Measurements from ENCODE around the gene WNK4. TPM values are rescaled to one million over a fixed set of nuclear protein-coding genes. Genes with fewer than 3 reads are reported as not detected.

The WNK4 gene
- total and polyA plus RNA-seq, 10 of the 15 experiments (the other 5 are each of a cell fraction or from before 2014, with no cell fraction given), result 0.06 to 0.29 (median 0.13) TPM; not detected in 5

Small RNA genes lying within 50 kb of the gene (microRNA-seq; reads per million reads assigned to microRNA genes)
- 1.3 reads per million for gene MIR6781

Small RNA genes lying within 50 kb of the gene (small RNA-seq; reads per million reads assigned to genes)
- gene HMGN2P15 (not detected), gene MIR6781 (0.12 reads per million)

Other genes with a start within 250 kb of the WNK4 start
Only the 7 nearest of the 28 such genes appear.
- gene EZH1, start 35.6 kb upstream of the WNK4 start, total RNA-seq (2014; rRNA removed), result 16.4 and 21.3 TPM in 2 replicates
- 15.5 and 17.3 TPM in 2 replicates for gene EZH1, start 35.6 kb upstream of the WNK4 start, total RNA-seq (2014; rRNA removed; fragmentation: Illumina TruSeq; extraction: Trizol)
- 15.7 and 22.1 TPM in 2 replicates for gene EZH1, start 35.6 kb upstream of the WNK4 start, total RNA-seq (2021)
- 39.8 and 43.3 TPM in 2 replicates for gene EZH1, start 35.6 kb upstream of the WNK4 start, polyA plus RNA-seq (2011; rRNA removed)
- gene EZH1, start 35.6 kb upstream of the WNK4 start, polyA plus RNA-seq (2014; fragmentation: Illumina TruSeq; extraction: Trizol), result 23.7 and 27.1 TPM in 2 replicates
- 1 to 10 TPM; 6.1 to 6.2 TPM for gene EZH1, start 35.6 kb upstream of the WNK4 start, polyA plus RNA-seq (2014; fragmentation: Nextera tagmentation; extraction: Ambion mirVana)
- gene EZH1, start 35.6 kb upstream of the WNK4 start, polyA plus RNA-seq (2014; rRNA removed), result 24.7 and 25.4 TPM in 2 replicates
- gene EZH1, start 35.6 kb upstream of the WNK4 start, polyA plus RNA-seq (2016; fragmentation: Nextera tagmentation; extraction: Ambion mirVana), result 10 to 100 TPM; 14.9 to 15.4 TPM
- gene RAMP2, start 19.4 kb upstream of the WNK4 start, total RNA-seq (2014; rRNA removed), result not detected in 2 replicates
- not detected in 2 replicates for gene RAMP2, start 19.4 kb upstream of the WNK4 start, total RNA-seq (2014; rRNA removed; fragmentation: Illumina TruSeq; extraction: Trizol)
- 0.43 TPM in 1 of 2 replicates, not detected in the other for gene RAMP2, start 19.4 kb upstream of the WNK4 start, total RNA-seq (2021)
- gene RAMP2, start 19.4 kb upstream of the WNK4 start, polyA plus RNA-seq (2011; rRNA removed), result 0.14 TPM in 1 of 2 replicates, not detected in the other
- 0.22 and 0.98 TPM in 2 replicates for gene RAMP2, start 19.4 kb upstream of the WNK4 start, polyA plus RNA-seq (2014; fragmentation: Illumina TruSeq; extraction: Trizol)
- gene RAMP2, start 19.4 kb upstream of the WNK4 start, polyA plus RNA-seq (2014; fragmentation: Nextera tagmentation; extraction: Ambion mirVana), result under 1 TPM; 0.20 to 0.21 TPM
- 0.32 and 0.37 TPM in 2 replicates for gene RAMP2, start 19.4 kb upstream of the WNK4 start, polyA plus RNA-seq (2014; rRNA removed)
- under 1 TPM in 1 of 2 experiments, not detected in 1; 0.21 TPM for gene RAMP2, start 19.4 kb upstream of the WNK4 start, polyA plus RNA-seq (2016; fragmentation: Nextera tagmentation; extraction: Ambion mirVana)
- gene VPS25, start 7.2 kb upstream of the WNK4 start, total RNA-seq (2014; rRNA removed), result 112 and 117 TPM in 2 replicates
- gene VPS25, start 7.2 kb upstream of the WNK4 start, total RNA-seq (2014; rRNA removed; fragmentation: Illumina TruSeq; extraction: Trizol), result 100 and 111 TPM in 2 replicates
- 92.7 TPM in 2 replicates for gene VPS25, start 7.2 kb upstream of the WNK4 start, total RNA-seq (2021)
- gene VPS25, start 7.2 kb upstream of the WNK4 start, polyA plus RNA-seq (2011; rRNA removed), result 122 and 175 TPM in 2 replicates
- 113 and 153 TPM in 2 replicates for gene VPS25, start 7.2 kb upstream of the WNK4 start, polyA plus RNA-seq (2014; fragmentation: Illumina TruSeq; extraction: Trizol)
- gene VPS25, start 7.2 kb upstream of the WNK4 start, polyA plus RNA-seq (2014; fragmentation: Nextera tagmentation; extraction: Ambion mirVana), result 100 to 1,000 TPM; 131 to 185 TPM
- gene VPS25, start 7.2 kb upstream of the WNK4 start, polyA plus RNA-seq (2014; rRNA removed), result 113 and 118 TPM in 2 replicates
- 100 to 1,000 TPM; 141 to 161 TPM for gene VPS25, start 7.2 kb upstream of the WNK4 start, polyA plus RNA-seq (2016; fragmentation: Nextera tagmentation; extraction: Ambion mirVana)
- 67.1 and 69.8 TPM in 2 replicates for gene COA3, start 18.1 kb downstream of the WNK4 start, total RNA-seq (2014; rRNA removed)
- gene COA3, start 18.1 kb downstream of the WNK4 start, total RNA-seq (2014; rRNA removed; fragmentation: Illumina TruSeq; extraction: Trizol), result 44.3 and 46.7 TPM in 2 replicates
- 44.0 and 45.2 TPM in 2 replicates for gene COA3, start 18.1 kb downstream of the WNK4 start, total RNA-seq (2021)
- 52.4 and 61.6 TPM in 2 replicates for gene COA3, start 18.1 kb downstream of the WNK4 start, polyA plus RNA-seq (2011; rRNA removed)
- 50.1 and 55.1 TPM in 2 replicates for gene COA3, start 18.1 kb downstream of the WNK4 start, polyA plus RNA-seq (2014; fragmentation: Illumina TruSeq; extraction: Trizol)
- 100 to 1,000 TPM in 1 of 2 experiments, 10 to 100 TPM in 1; 86.5 to 123 TPM for gene COA3, start 18.1 kb downstream of the WNK4 start, polyA plus RNA-seq (2014; fragmentation: Nextera tagmentation; extraction: Ambion mirVana)
- 62.1 and 62.4 TPM in 2 replicates for gene COA3, start 18.1 kb downstream of the WNK4 start, polyA plus RNA-seq (2014; rRNA removed)
- 100 to 1,000 TPM; 154 to 161 TPM for gene COA3, start 18.1 kb downstream of the WNK4 start, polyA plus RNA-seq (2016; fragmentation: Nextera tagmentation; extraction: Ambion mirVana)
- 0.06 and 0.11 TPM in 2 replicates for gene CNTD1, start 18.3 kb downstream of the WNK4 start, total RNA-seq (2014; rRNA removed)
- gene CNTD1, start 18.3 kb downstream of the WNK4 start, total RNA-seq (2014; rRNA removed; fragmentation: Illumina TruSeq; extraction: Trizol), result not detected in 2 replicates
- not detected in 2 replicates for gene CNTD1, start 18.3 kb downstream of the WNK4 start, total RNA-seq (2021)
- 0.11 and 0.19 TPM in 2 replicates for gene CNTD1, start 18.3 kb downstream of the WNK4 start, polyA plus RNA-seq (2011; rRNA removed)
- not detected in 2 replicates for gene CNTD1, start 18.3 kb downstream of the WNK4 start, polyA plus RNA-seq (2014; fragmentation: Illumina TruSeq; extraction: Trizol)
- 1 to 10 TPM in 1 of 2 experiments, under 1 TPM in 1; 0.80 to 1.4 TPM for gene CNTD1, start 18.3 kb downstream of the WNK4 start, polyA plus RNA-seq (2014; fragmentation: Nextera tagmentation; extraction: Ambion mirVana)
- not detected in 2 replicates for gene CNTD1, start 18.3 kb downstream of the WNK4 start, polyA plus RNA-seq (2014; rRNA removed)
- 1 to 10 TPM; 1.4 to 1.5 TPM for gene CNTD1, start 18.3 kb downstream of the WNK4 start, polyA plus RNA-seq (2016; fragmentation: Nextera tagmentation; extraction: Ambion mirVana)
- gene BECN1, start 43.7 kb downstream of the WNK4 start, total RNA-seq (2014; rRNA removed), result 107 and 113 TPM in 2 replicates
- gene BECN1, start 43.7 kb downstream of the WNK4 start, total RNA-seq (2014; rRNA removed; fragmentation: Illumina TruSeq; extraction: Trizol), result 71.2 and 78.1 TPM in 2 replicates
- gene BECN1, start 43.7 kb downstream of the WNK4 start, total RNA-seq (2021), result 73.8 and 78.7 TPM in 2 replicates
- 84.3 and 86.9 TPM in 2 replicates for gene BECN1, start 43.7 kb downstream of the WNK4 start, polyA plus RNA-seq (2011; rRNA removed)
- gene BECN1, start 43.7 kb downstream of the WNK4 start, polyA plus RNA-seq (2014; fragmentation: Illumina TruSeq; extraction: Trizol), result 85.2 and 110 TPM in 2 replicates
- 10 to 100 TPM; 39.6 to 60.6 TPM for gene BECN1, start 43.7 kb downstream of the WNK4 start, polyA plus RNA-seq (2014; fragmentation: Nextera tagmentation; extraction: Ambion mirVana)
- gene BECN1, start 43.7 kb downstream of the WNK4 start, polyA plus RNA-seq (2014; rRNA removed), result 90.8 and 102 TPM in 2 replicates
- gene BECN1, start 43.7 kb downstream of the WNK4 start, polyA plus RNA-seq (2016; fragmentation: Nextera tagmentation; extraction: Ambion mirVana), result 100 to 1,000 TPM; 113 to 120 TPM
- gene PSME3, start 52.8 kb downstream of the WNK4 start, total RNA-seq (2014; rRNA removed), result 92.3 and 93.2 TPM in 2 replicates
- gene PSME3, start 52.8 kb downstream of the WNK4 start, total RNA-seq (2014; rRNA removed; fragmentation: Illumina TruSeq; extraction: Trizol), result 83.7 and 89.6 TPM in 2 replicates
- gene PSME3, start 52.8 kb downstream of the WNK4 start, total RNA-seq (2021), result 187 and 190 TPM in 2 replicates
- gene PSME3, start 52.8 kb downstream of the WNK4 start, polyA plus RNA-seq (2011; rRNA removed), result 126 and 130 TPM in 2 replicates
- 198 and 200 TPM in 2 replicates for gene PSME3, start 52.8 kb downstream of the WNK4 start, polyA plus RNA-seq (2014; fragmentation: Illumina TruSeq; extraction: Trizol)
- gene PSME3, start 52.8 kb downstream of the WNK4 start, polyA plus RNA-seq (2014; fragmentation: Nextera tagmentation; extraction: Ambion mirVana), result 10 to 100 TPM; 26.9 to 33.8 TPM
- gene PSME3, start 52.8 kb downstream of the WNK4 start, polyA plus RNA-seq (2014; rRNA removed), result 141 and 145 TPM in 2 replicates
- 100 to 1,000 TPM; 320 to 330 TPM for gene PSME3, start 52.8 kb downstream of the WNK4 start, polyA plus RNA-seq (2016; fragmentation: Nextera tagmentation; extraction: Ambion mirVana)

Measured in GM12878 (cell line).